HCT116 (cell line): ENCODE measurements around the gene PRMT9.

Experiments
- CTCF ChIP-seq, 3 experiments: fragments of 200-600 bp in 1 of 3; sonication (generic) in 1 of 3; IDR thresholded peaks in 2 of 3; conservative IDR thresholded peaks in 1 of 3; 2 replicates each; pipeline ENCODE4 v1.5.1; 2012 to 2017; ENCODE audit warnings: low read depth in 2 of 3, low read length in 2 of 3, antibody characterized with exemption in 1 of 3, borderline replicate concordance in 1 of 3, control low read depth in 1 of 3, mild to moderate bottlenecking in 1 of 3, mixed read lengths in 1 of 3, mixed run types in 1 of 3, moderate library complexity in 1 of 3; ENCODE audit not compliant: insufficient read depth in 1 of 3
- EZH2 ChIP-seq: fragments of 200-600 bp; sonication (generic); IDR thresholded peaks from 2 replicates; pipeline ENCODE4 v1.6.1; 2017; ENCODE audit warnings: antibody characterized with exemption, mixed run types
- MAX ChIP-seq: IDR thresholded peaks from 2 replicates; pipeline ENCODE4 v1.6.1; 2012
- POLR2A ChIP-seq: IDR thresholded peaks from 2 replicates; pipeline ENCODE4 v1.7.0; 2011; ENCODE audit warnings: borderline replicate concordance; ENCODE audit not compliant: insufficient read depth, insufficient read length; ENCODE audit errors: extremely low read depth
- ZNF274 ChIP-seq: fragments of 200-500 bp; sonication (Bioruptor generic); IDR thresholded peaks from 2 replicates; pipeline ENCODE4 v1.6.1; 2014; ENCODE audit warnings: mild to moderate bottlenecking, low read depth, low read length, inconsistent platforms

DNA sequence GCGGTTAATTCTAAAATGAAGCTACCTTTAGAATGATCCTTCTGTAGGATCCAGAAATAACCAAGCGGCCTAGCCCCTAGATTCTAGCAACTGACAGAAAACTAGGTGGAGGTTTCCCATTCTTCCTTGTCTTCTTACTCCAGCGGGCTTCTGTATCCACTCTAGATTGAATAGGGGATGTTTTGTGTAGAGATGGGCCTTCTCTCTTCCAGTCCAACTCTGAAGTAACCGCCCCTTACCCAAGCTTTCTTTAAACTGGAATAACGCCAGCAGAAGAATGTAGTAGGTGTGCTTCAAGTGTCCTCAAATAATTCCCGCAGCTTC is 67.2 kb downstream of the PRMT9 start:
- TF ChIP-seq CTCF (IDR thresholded peaks at IDR 0.05 in 2 of 3, conservative IDR thresholded peaks at IDR 0.05 in 1 of 3; ENCODE audit: borderline replicate concordance in 1 of 3, insufficient read depth in 1 of 3, low read depth in 2 of 3, low read length in 2 of 3) (no peak), MAX (no peak), EZH2 (no peak), ZNF274 (no peak), POLR2A (no peak)
